T follicular helper cell (primary cell): ENCODE results near the gene ZNF441.
"Not testable (repeated sequence)": the region's sequence is repeated elsewhere in the genome, so short reads cannot be mapped to it uniquely, and the experiment has no call there.

Experiments used
- DNase-seq: peaks from one replicate; pipeline ENCODE4 v3.0.0-alpha.2; 2020; ENCODE audit warnings: low read depth
- total RNA-seq, 2 experiments: gene quantifications; one replicate each; lab custom pipeline; 2026; lab: John Stamatoyannopoulos, UW

ZNF441 gene
- total RNA-seq = 14.3 to 38.6 reads per million in 2 experiments

DNA sequence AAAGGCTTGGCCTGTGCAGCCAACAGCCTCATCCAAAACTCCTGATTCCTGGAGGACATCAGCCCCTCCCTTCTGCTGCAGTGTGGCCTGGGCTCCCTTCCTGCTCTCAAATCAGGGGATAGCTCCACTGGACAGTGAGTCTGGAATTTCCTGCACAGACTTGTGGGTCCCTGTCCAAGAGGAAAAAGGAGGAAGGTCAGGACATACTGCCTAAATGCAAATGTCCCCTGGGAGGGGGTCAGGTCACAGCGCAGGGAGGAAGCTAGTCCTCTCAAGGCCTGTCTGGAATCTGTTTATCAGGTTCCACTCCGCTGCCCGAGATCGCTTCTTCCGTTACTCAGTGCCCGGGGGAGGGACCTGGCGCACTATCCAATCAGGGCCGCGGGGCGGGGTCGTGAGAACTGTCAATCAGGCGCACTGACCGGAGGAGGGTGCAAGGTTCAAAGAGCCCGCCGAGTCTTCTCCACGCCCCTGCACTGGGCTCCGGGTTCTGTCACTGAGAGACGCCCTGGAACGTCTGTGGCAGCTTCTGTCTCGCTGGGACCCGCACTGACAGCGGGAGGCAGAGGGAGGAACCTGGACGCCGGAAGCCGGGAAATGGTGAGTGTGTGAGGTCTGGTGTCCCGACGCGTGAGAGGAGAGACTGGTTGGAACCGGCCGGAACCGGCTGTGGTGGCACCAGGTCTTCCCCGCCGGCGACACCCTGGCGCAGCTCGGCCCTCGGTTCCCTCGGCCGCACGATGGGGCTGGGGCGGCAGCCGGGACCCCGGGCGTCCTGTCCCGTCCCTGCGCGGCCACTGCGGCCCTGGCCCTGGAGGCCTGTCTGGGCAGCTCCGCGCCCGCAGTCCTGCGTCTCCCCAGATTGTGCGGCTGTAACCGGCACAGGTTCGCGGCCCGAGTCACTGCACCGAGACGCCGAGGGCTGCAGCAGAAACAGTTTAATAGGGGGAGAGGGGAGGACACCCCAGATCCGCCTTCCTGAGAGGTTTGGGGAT, at the start of gene ZNF441:
Gene ZNF441 (plus strand): TSS at position 404 of the 995 bp plus-strand sequence. CDS start 194 bp downstream, at position 598.
- DNase-seq = peak; percentile 78

DNA sequence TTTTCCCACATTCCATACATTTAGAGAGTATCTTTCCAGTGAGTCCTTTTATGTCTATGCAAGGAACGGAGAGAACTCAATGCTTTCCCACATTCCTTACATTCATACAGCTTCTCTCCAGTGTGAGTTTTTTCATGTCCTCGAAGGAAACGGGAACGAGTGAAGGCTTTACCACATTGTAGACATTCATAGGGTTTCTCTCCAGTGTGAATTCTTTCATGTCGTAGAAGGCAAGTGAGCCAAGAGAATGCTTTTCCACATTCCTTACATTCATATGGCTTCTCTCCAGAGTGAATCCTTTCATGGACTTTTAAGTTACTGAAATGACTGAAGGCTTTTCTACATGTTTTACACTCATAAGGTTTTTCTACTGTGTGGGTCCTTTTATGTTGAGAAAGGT, 45.1 kb upstream of the ZNF441 start:
- DNase-seq = no peak

DNA sequence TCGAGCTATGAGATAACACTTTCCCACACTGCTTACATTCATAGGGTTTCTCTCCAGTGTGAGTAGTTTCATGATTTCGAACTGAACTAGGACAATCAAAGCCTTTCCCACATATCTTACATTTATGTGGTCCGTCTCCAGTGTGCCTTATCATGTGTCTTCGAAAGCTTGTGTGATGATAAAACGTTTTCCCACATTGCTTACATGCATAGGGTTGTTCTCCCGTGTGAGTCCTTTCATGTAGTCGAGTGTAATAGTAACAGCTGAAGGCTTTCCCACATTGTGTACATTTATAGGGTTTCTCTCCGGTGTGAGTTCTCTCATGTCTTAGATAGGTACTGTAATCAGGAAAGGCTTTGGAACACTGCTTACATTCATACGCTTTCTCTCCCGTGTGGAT, 44.4 kb upstream of the ZNF441 start:
- DNase-seq = no peak

DNA sequence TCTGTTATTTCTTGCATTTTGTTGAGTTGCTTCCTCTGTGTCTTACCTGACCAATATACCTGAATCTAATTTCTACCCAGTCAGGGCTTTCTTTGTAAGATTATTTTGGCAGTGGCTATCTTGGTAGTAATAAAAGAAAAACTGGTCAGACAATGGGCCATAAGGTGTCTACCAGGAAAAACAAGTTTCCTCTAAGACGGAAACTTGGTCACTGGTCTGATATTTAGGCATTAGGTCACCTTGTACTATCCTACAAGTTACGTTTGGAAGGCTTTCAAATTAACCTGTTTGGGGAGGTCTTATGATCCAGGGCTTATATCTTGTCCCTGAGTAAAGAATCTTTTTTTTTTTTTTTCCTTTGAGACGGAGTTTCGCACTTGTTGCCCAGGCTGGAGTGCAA, 37.2 kb upstream of the ZNF441 start:
- no peak for DNase-seq

DNA sequence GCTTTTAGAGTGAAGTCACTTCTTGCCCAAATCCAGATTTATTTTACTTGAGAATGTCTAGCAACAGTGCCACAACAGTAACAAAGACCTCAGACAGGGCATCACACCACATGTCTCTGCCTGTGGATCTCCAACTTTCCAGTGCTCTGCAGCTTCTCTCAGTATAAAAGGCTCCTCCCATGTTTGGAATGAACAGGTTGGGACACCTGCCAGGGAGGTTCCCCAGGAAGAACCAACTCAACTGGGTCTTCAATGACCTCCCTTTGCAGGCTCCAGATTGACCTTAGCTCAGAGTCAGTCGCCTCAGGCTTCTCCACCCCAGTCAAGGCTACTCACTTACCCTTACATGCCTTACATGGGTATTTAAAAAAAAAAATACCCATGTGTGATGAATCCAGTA, 31.4 kb upstream of the ZNF441 start:
- DNase-seq = no peak

DNA sequence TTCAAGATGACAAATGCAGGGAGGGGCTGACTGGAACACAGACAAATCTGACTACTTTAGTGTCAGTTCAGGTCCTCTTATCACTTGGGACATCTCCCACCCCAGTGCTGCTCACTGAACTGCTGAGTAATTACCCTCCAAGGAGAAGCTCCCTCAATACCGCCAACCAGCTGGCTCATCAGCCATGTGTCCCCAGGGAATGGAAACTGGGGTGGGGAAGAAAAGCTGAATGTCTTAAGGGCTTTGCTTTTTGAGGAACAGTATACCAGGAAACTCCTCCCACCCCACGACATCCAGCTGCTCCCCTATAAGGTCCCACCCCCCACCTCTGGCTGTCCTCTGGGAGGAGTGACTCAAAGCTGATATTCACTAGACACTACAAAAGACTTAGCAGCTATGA, 30.1 kb upstream of the ZNF441 start:
- DNase-seq = no peak

DNA sequence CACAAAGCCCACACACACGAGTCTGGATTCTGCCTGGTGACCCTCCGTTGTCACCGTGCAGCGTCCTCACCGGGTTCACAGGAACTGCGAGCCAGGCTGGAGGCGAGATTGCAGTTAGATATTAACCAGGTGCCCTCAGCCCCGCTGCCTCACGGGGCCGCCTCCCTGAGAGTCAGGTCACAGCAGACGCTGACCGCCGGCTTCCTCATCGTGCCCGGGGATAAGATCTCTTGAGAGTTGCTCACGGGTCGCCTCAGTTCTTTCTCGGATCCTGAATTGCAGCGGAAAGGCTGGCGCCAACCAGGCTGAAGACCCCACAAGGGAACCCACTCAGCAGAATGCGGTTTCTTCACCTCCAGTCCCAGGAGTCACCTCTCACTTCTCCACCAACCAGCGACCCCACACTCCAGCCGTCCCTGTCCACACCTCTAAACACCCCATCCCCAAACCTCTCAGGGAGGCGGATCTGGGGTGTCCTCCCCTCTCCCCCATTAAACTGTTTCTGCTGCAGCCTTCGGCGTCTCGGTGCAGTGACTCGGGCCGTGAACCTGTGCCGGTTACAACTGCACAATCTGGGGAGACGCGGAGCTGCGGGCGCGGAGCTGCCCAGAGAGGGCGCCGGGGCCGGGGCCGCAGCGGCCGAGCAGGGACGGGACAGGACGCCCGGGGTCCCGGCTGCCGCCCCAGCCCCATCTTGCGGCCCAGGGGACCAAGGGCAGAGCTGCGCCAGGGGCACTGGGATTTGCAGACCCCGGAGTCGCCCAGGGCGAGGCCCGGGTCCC, 28.6 kb upstream of the ZNF441 start:
- no peak for DNase-seq

DNA sequence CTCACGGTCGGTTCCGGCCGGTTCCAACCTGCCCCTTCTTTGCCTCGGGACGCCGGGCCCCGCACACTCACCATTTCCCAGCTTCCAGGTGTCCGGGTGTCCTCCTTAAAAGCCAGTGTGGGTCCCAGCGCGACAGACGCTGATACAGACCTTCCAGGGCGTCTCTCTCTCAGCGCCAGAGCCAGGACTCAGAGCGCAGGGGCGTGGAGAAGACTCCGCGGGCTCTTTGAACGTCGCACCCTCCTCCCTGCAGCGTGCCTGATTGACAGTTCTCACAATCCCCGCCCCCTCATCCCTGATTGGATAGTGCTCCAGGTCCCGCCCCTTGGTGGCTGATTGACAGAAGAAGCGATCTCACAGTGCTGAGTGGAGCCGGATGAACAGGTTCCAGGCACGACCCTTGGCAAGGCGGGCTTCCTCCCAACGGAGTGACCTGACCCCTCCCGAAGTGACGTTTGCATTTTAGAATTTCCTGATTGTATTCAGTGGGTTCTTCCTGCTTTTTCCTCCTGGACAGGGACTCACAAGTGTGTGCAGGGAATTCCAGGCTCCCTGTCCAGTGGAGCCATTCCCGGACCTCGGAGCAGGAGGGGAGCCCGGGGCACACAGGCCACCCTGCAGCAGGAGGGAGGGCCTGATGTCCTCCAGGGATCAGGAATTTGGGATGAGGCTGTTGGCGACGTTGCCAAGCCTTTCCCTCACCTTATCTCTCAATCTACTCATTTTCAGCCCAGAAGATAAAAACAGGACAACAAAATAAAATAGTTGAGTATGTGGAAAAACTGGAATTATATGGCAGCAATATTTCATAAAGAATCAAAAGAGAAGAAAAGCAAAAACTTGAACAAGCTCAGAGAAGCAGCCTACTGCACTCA, 27.8 kb upstream of the ZNF441 start, which contains the start of gene ZNF823:
Gene ZNF823 (minus strand): TSS at position 201 of the 875 bp plus-strand sequence. CDS start 127 bp downstream, at position 74.
- peak; percentile 94 for DNase-seq

DNA sequence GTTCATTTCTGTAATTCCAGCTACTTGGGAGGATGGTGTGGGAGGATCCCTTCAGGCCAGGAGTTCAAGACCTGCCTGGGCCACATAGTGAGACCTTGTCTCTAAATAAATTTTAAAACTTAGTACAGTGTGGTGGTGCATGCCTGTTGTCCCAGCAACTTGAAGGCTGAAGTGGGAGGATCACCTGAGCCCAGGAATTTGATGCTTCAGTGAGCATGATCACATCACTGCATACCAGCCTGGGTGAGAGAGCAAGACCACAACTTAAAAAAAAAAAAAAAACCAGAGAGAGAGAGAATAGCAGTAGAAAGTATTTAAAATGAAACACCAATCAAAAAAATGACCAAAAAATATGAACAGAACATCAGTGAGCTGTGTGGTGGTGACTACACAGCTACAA, 20.9 kb upstream of the ZNF441 start:
- DNase-seq = no peak

DNA sequence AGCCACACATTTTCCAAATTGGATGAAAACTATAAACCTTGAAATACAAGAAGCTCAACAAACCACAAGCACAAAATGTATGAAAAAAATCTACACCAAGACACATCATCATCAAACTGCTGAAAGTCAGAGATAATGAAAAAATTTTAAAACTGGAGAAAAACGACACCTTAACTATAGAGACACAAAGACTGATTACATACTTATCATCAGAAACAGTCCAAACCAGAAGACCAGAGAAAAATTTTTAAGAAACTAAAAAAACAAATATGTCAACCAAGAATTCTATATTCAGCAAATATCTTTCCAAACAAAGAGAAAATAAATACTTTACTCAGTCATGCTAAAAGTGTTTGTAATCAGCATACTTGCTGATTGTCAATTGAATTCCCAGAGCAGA, 19.5 kb upstream of the ZNF441 start:
- no peak for DNase-seq

- no peak for DNase-seq
Measured at GRCh38 chr19:11749751-11750150, 17.0 kb upstream of the ZNF441 start.

GRCh38 chr19:11752244-11752736, 14.5 kb upstream of the ZNF441 start:
- no peak for DNase-seq

- DNase-seq = no peak
Measured at GRCh38 chr19:11754663-11755062, 12.1 kb upstream of the ZNF441 start.

DNA sequence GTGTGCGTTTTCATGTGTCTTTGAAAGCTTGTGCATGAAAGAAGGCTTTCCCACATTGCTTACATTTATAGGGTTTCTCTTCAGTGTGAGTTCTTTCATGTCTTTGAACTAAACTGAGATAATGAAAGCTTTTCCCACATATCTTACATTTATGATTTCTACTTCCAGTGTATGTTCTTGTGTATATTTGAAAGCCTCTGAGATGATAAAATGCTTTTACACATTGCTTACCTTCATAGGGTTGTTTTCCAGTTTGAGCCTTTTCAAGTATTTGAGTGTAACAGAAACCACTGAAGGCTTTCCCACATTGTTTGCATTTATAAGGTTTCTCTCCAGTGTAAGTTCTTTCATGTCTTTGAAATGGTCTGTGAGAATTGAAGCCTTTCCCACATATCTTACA, 9.8 kb upstream of the ZNF441 start:
- no peak for DNase-seq

DNA sequence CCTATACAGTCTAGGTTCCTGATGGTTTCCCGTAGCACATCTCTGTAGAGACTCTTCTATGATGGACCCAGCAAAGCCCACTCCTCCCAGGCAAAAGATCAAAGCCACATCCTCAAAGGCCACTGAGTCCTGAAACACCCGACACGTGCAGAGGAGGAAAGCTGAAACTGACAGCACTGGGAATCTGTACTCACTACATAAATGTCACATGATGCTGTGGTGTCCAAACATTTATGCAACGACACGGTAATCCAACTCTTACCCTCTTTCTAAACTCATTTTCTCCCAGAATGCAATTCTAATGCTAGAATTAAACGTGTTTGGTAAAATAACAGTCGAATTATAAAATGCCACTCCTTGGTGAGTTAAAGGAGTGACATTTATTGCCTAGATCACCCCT, 7.0 kb upstream of the ZNF441 start:
- DNase-seq = no peak

GRCh38 chr19:11763117-11763516, 3.7 kb upstream of the ZNF441 start:
- DNase-seq = no peak

DNA sequence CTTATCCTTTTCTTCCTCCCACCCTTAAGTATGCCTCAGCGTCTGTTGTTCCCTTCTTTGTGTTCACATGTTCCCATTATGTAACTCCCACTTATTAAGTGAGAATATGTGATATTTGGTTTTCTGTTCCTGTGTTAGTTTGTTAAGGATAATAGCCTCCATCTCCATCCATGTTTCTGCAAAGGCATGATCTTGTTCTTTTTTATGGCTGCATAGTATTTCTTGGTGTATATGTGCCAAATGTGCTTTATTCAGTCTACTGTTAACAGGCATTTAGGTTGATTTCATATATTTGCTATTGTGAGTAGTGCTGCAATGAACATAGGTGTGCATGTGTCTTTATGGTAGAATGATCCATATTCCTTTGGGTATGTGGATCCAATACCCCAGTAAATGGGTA, 3.2 kb upstream of the ZNF441 start:
- no peak for DNase-seq

- DNase-seq = no peak
Measured at GRCh38 chr19:11767633-11768133, 883 bp downstream of the ZNF441 start.

- DNase-seq = no peak
Measured at GRCh38 chr19:11769995-11770394, 3.2 kb downstream of the ZNF441 start.

- DNase-seq = not testable (repeated sequence)
Measured at GRCh38 chr19:11771520-11771919, 4.7 kb downstream of the ZNF441 start.

GRCh38 chr19:11776669-11777068, 9.9 kb downstream of the ZNF441 start:
- DNase-seq = not testable (repeated sequence)
